Mucosa of descending colon (tissue), 3 donors: ENCODE measurements around the gene GDA. TPM values are rescaled to one million over a fixed set of nuclear protein-coding genes. Genes with fewer than 3 reads are reported as not detected.

Source experiments
- ATAC-seq: fragments of 200-7000 bp; cut with Tn5 transposase; one replicate; pipeline ENCODE4 v1.9.1; 2020; ENCODE audit warnings: mild to moderate bottlenecking, moderate library complexity
- DNase-seq, 3 donors: peaks; one replicate each; pipeline ENCODE4 v3.0.0-alpha.2; 2020
- H3K36me3 ChIP-seq: fragments of 200-600 bp; one replicate; pipeline ENCODE4 v1.8.0; 2021; ENCODE audit warnings: low read depth, mild to moderate bottlenecking
- H3K4me1 ChIP-seq: fragments of 200-600 bp; one replicate; pipeline ENCODE4 v1.8.0; 2021; ENCODE audit warnings: low read depth, mild to moderate bottlenecking
- H3K4me3 ChIP-seq: fragments of 200-600 bp; one replicate; pipeline ENCODE4 v1.8.0; 2021; ENCODE audit warnings: mild to moderate bottlenecking
- H3K9me3 ChIP-seq: fragments of 200-600 bp; one replicate; pipeline ENCODE4 v1.8.0; 2021; ENCODE audit warnings: mild to moderate bottlenecking
- CTCF ChIP-seq: fragments of 200-600 bp; IDR thresholded peaks from one replicate; pipeline ENCODE4 v1.8.0; 2022; ENCODE audit warnings: antibody characterized with exemption, mild to moderate bottlenecking
- intact Hi-C, 2 donors: fragments of 100-400 bp; cut with DNase I in 1 of 2; cut with micrococcal nuclease in 1 of 2; formaldehyde crosslinking; loops; one replicate each; pipeline versions ENCODE4 v1.11.0 to v1.11.1; 2022; cut with DNase I, micrococcal nuclease
- total RNA-seq, 3 donors: library from RNA; stranded (reverse); fragmentation: NEBNext Ultra II Directional in 2 of 3; extraction: Animal tissue kit (Norgen Biotek cat#: 25700) in 2 of 3; gene quantifications; one replicate each; pipeline versions ENCODE4 v1.2.1 to v1.2.4, GENCODE V29; 2021 to 2023
- donor health status: DM: no; HTN: no; CAD: no; lungs with moderate emphysema.
- donor health status: DM: no; HTN: no; CAD: no.
- donor health status: DM: no; HTN: yes; CAD: no.

GDA gene
- total RNA-seq, 3 donors from 2014 or later = 28.7 to 65.5 (median 30.1) TPM

GRCh38 chr9:72274916-72275315, 125.7 kb downstream of the GDA start:
- no peak for TF ChIP-seq CTCF
- no peaks in the 10 kb centered on the region for H3K9me3 ChIP-seq
- ATAC-seq (no peak), DNase-seq (no peak)
- intact Hi-C loops = loop anchor here in 1 of 2 donors (5.0 to 10.0 kb wide), 2 partner anchors 238 to 550 kb away; no protein-coding TSS in a partner anchor
- no peaks in the 10 kb centered on the region for H3K36me3 ChIP-seq
- peaks cover 7% of the 10 kb centered on the region for H3K4me1 ChIP-seq
- H3K4me3 ChIP-seq = no peak overlapping the region

- ATAC-seq = no peak
- no peak for DNase-seq
- intact Hi-C loops = loop anchor here in 1 of 2 donors (5.0 to 10.0 kb wide), 2 partner anchors 239 to 548 kb away; no protein-coding TSS in a partner anchor
- TF ChIP-seq CTCF = no peak
- Histone ChIP-seq H3K9me3 (no peaks in the 10 kb centered on the region), H3K4me1 (peaks cover 7% of the 10 kb centered on the region), H3K36me3 (no peaks in the 10 kb centered on the region), H3K4me3 (no peak overlapping the region)
Observed at GRCh38 chr9:72276429-72276828, 127.2 kb downstream of the GDA start.

GRCh38 chr9:72278959-72279358, 129.7 kb downstream of the GDA start:
- H3K36me3 ChIP-seq = no peaks in the 10 kb centered on the region
- ATAC-seq (peak; percentile 68), DNase-seq (no peak)
- H3K9me3 ChIP-seq = no peaks in the 10 kb centered on the region
- TF ChIP-seq CTCF = no peak
- H3K4me1 ChIP-seq = peaks cover 7% of the 10 kb centered on the region
- no peak overlapping the region for H3K4me3 ChIP-seq
- intact Hi-C loops = loop anchor here in 1 of 2 donors (5.0 to 10.0 kb wide), 2 partner anchors 242 to 546 kb away; no protein-coding TSS in a partner anchor

- no peaks in the 10 kb centered on the region for H3K36me3 ChIP-seq
- peaks cover 7% of the 10 kb centered on the region for H3K4me1 ChIP-seq
- peak; percentile 61 to 76 (median 71) for DNase-seq
- no peaks in the 10 kb centered on the region for H3K9me3 ChIP-seq
- ATAC-seq = peak; percentile 92
- H3K4me3 ChIP-seq = no peak overlapping the region
- TF ChIP-seq CTCF = peak; percentile 89
- intact Hi-C loops = loop anchor here in 1 of 2 donors (5.0 kb wide), 1 partner anchor 306 kb away; no protein-coding TSS in a partner anchor
Observed at GRCh38 chr9:72280913-72281500, 131.8 kb downstream of the GDA start.

GRCh38 chr9:72289401-72289800, 140.2 kb downstream of the GDA start:
- no peaks in the 10 kb centered on the region for H3K36me3 ChIP-seq
- TF ChIP-seq CTCF = no peak
- intact Hi-C loops = no loop called here
- DNase-seq (no peak), ATAC-seq (no peak)
- no peaks in the 10 kb centered on the region for H3K9me3 ChIP-seq
- H3K4me1 ChIP-seq = no peaks in the 10 kb centered on the region
- H3K4me3 ChIP-seq = no peak overlapping the region
